SU-DHL-6 (cell line): Measurements from ENCODE around the gene ANK3.
A peak's percentile ranks its signal among the peaks of the same experiment; 100 is the strongest.

Source experiments
- H2AFZ ChIP-seq: fragments of 200-600 bp; sonication (generic); 2 replicates; pipeline ENCODE4 v1.6.1; 2014; ENCODE audit warnings: low read depth, mild to moderate bottlenecking, moderate library complexity, mixed read lengths, antibody characterized with exemption, low read length; ENCODE audit not compliant: severe bottlenecking
- H3F3A ChIP-seq: fragments of 200-600 bp; shearing (Covaris generic); 2 replicates; pipeline ENCODE4 v1.6.0; 2016; ENCODE audit warnings: antibody characterized with exemption, mild to moderate bottlenecking; ENCODE audit not compliant: insufficient read depth
- H3K27ac ChIP-seq: fragments of 200-600 bp; sonication (generic); 2 replicates; pipeline ENCODE4 v1.5.1; 2016; ENCODE audit warnings: low read depth, mild to moderate bottlenecking, low read length, moderate library complexity, mixed read lengths
- H3K27me3 ChIP-seq: fragments of 200-600 bp; sonication (generic), shearing (Covaris generic); 2 replicates; pipeline ENCODE4 v1.6.0; 2014; ENCODE audit warnings: mild to moderate bottlenecking, low read length
- H3K36me3 ChIP-seq: fragments of 200-600 bp; sonication (generic); 2 replicates; pipeline ENCODE4 v1.6.1; 2014; ENCODE audit warnings: mild to moderate bottlenecking, low read length, mixed read lengths
- H3K4me2 ChIP-seq: fragments of 300-600, 200-600 bp; shearing (Covaris generic), sonication (generic); 2 replicates; pipeline ENCODE4 v1.6.0; 2014; ENCODE audit warnings: low read length, low read depth, mild to moderate bottlenecking; ENCODE audit not compliant: poor library complexity, severe bottlenecking
- H3K4me3 ChIP-seq: fragments of 200-600 bp; sonication (generic); 2 replicates; pipeline ENCODE4 v1.5.1; 2014; ENCODE audit warnings: antibody characterized with exemption, low read length, mild to moderate bottlenecking, mixed read lengths; ENCODE audit not compliant: insufficient read depth, poor library complexity, severe bottlenecking
- H3K79me2 ChIP-seq: fragments of 200-600 bp; sonication (generic); 2 replicates; pipeline ENCODE4 v1.6.1; 2014; ENCODE audit warnings: mild to moderate bottlenecking, low read length, moderate library complexity; ENCODE audit not compliant: insufficient read depth
- H3K9ac ChIP-seq: fragments of 200-600 bp; sonication (generic); 2 replicates; pipeline ENCODE4 v1.7.0; 2014; ENCODE audit warnings: mild to moderate bottlenecking, low read length
- H3K9me2 ChIP-seq: fragments of 200-600 bp; sonication (generic); replicated peaks from 2 replicates; pipeline ENCODE4 v1.6.1; 2014; ENCODE audit warnings: low read length; ENCODE audit not compliant: insufficient read depth
- H3K9me3 ChIP-seq: fragments of 200-600 bp; sonication (generic); 2 replicates; pipeline ENCODE4 v1.6.1; 2014; ENCODE audit warnings: low read length, mixed read lengths; ENCODE audit not compliant: insufficient read depth
- H4K20me1 ChIP-seq: fragments of 200-600 bp; sonication (generic); 2 replicates; pipeline ENCODE4 v1.6.1; 2014; ENCODE audit warnings: low read depth, mild to moderate bottlenecking, antibody characterized with exemption, low read length, moderate library complexity, mixed read lengths
- EZH2phosphoT487 ChIP-seq: fragments of 200-600 bp; sonication (generic), shearing (Covaris generic); conservative IDR thresholded peaks from 2 replicates; pipeline ENCODE4 v1.6.1; 2018; ENCODE audit warnings: mild to moderate bottlenecking, antibody characterized with exemption, low read length, moderate library complexity, mixed read lengths
- TF ChIP-seq, protein P1 (sequence below): fragments of 200-600 bp; sonication (generic); IDR thresholded peaks from one replicate; pipeline ENCODE4 v1.5.1; 2017; ENCODE audit warnings: antibody characterized with exemption, mild to moderate bottlenecking, low read length, moderate library complexity; ENCODE audit not compliant: insufficient read depth, poor library complexity, severe bottlenecking

The ANK3 gene

DNA sequence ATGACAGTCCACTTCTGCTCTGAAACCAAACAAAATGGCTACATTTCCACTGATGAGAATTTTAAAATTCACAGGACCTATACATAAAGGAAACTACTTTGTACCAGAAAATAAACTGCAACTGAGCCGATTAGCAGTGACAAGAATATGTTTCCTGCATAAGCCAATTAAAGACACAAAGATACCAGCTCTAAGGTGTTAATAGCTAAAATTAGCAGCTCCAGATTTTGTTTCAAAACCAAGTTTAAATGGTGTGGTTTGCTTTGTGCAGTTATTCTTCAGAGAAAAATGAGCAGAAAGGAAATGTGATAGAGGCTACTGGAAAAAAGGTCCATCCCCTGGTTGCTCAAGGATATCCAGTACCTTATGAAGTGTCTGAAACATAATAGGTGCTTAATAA lies 123.2 kb downstream of the ANK3 start:
- peaks cover 58% of the 10 kb centered on the region for H3F3A ChIP-seq
- no peaks in the 10 kb centered on the region for H4K20me1 ChIP-seq
- peak overlapping the region; percentile 53 for H3K9ac ChIP-seq
- H3K36me3 ChIP-seq, result 0 out of 2 replicates have a peak, but pooled peaks cover under 1% of the 10 kb centered on the region
- no peaks in the 10 kb centered on the region for H3K79me2 ChIP-seq
- peak overlapping the region; percentile 6 for H2AFZ ChIP-seq
- no peaks in the 10 kb centered on the region for H3K9me2 ChIP-seq
- peak overlapping the region; percentile 99 for H3K27ac ChIP-seq
- peak overlapping the region; percentile 91 for H3K4me2 ChIP-seq
- no peak for TF ChIP-seq EZH2phosphoT487
- TF ChIP-seq, protein P1, sequence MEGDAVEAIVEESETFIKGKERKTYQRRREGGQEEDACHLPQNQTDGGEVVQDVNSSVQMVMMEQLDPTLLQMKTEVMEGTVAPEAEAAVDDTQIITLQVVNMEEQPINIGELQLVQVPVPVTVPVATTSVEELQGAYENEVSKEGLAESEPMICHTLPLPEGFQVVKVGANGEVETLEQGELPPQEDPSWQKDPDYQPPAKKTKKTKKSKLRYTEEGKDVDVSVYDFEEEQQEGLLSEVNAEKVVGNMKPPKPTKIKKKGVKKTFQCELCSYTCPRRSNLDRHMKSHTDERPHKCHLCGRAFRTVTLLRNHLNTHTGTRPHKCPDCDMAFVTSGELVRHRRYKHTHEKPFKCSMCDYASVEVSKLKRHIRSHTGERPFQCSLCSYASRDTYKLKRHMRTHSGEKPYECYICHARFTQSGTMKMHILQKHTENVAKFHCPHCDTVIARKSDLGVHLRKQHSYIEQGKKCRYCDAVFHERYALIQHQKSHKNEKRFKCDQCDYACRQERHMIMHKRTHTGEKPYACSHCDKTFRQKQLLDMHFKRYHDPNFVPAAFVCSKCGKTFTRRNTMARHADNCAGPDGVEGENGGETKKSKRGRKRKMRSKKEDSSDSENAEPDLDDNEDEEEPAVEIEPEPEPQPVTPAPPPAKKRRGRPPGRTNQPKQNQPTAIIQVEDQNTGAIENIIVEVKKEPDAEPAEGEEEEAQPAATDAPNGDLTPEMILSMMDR, result no peak
- no peaks in the 10 kb centered on the region for H3K27me3 ChIP-seq
- H3K4me3 ChIP-seq, result peak overlapping the region; percentile 19
- H3K9me3 ChIP-seq, result no peaks in the 10 kb centered on the region

DNA sequence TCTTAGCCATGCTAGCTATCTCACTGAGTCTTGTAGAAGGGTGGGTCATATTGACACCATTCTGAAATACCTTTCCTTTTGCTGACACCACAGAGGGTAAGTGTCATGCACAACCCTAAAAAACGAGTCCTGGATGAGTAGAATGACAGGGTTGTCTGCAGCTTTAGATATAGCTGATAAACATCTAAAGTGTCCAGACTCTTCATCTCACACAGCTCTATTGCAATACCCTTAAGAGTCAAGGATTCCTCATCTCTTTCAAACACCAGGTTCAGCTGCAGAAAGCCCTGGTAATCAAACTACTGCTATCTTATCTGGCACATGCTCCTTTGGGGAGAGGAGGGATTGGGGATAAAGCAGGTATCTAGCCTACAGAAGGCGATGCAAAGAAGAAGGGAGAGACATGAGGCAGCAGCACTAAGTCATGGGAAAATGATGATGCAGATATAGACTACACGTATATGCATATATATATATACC lies 127.0 kb downstream of the ANK3 start:
- Histone ChIP-seq H3K4me3 (no peak overlapping the region), H3K27me3 (no peaks in the 10 kb centered on the region), H3K27ac (peak overlapping the region; percentile 22; the same call in 1 of the 2 replicates), H3F3A (peaks cover 23% of the 10 kb centered on the region), H3K36me3 (0 out of 2 replicates have a peak, but pooled peaks cover 7% of the 10 kb centered on the region), H3K9me2 (no peaks in the 10 kb centered on the region), H3K9ac (no peak overlapping the region), H2AFZ (no peak overlapping the region), H3K79me2 (no peaks in the 10 kb centered on the region), H4K20me1 (no peaks in the 10 kb centered on the region), H3K4me2 (no peak overlapping the region), H3K9me3 (no peaks in the 10 kb centered on the region)
- TF ChIP-seq EZH2phosphoT487, result no peak
- TF ChIP-seq, protein P1, result no peak

DNA sequence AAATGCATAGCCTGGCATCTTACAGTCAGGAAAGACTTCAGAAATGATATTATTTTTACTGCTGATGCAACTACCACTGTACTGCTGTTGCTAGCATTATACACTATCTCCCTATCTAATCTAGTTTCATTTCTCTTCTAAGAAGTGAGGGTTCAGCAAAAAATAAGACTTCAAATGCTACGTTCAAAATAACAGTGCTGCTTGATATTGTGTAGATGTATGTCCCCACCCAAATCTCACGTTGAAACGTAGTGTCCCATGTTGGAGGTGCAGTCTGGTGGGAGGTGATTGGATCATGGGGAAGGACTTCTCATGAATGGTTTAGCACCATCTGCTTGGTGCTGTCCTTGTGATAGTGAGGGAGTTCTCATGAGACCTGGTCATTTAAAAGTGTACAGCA lies 129.4 kb downstream of the ANK3 start:
- no peaks in the 10 kb centered on the region for H3F3A ChIP-seq
- peak overlapping the region; percentile 30 for H3K9ac ChIP-seq
- H2AFZ ChIP-seq, result peak overlapping the region; percentile 60
- TF ChIP-seq EZH2phosphoT487, result no peak
- TF ChIP-seq, protein P1, result no peak
- peak overlapping the region; percentile 16 for H3K27ac ChIP-seq
- no peaks in the 10 kb centered on the region for H4K20me1 ChIP-seq
- no peaks in the 10 kb centered on the region for H3K27me3 ChIP-seq
- 0 out of 2 replicates have a peak, but pooled peaks cover 7% of the 10 kb centered on the region for H3K36me3 ChIP-seq
- H3K9me3 ChIP-seq, result no peaks in the 10 kb centered on the region
- H3K9me2 ChIP-seq, result no peaks in the 10 kb centered on the region
- no peaks in the 10 kb centered on the region for H3K79me2 ChIP-seq
- H3K4me3 ChIP-seq, result no peak overlapping the region
- H3K4me2 ChIP-seq, result peak overlapping the region; percentile 39
